Smooth muscle cell (in vitro differentiated cells): Measurements from ENCODE around the gene PTH1R. TPM values are rescaled to one million over a fixed set of nuclear protein-coding genes. Genes with fewer than 3 reads are reported as not detected.
A peak's percentile ranks its signal among the peaks of the same experiment; 100 is the strongest.

Experiments used
- DNase-seq: peaks from one replicate; lab custom pipeline; 2025; ENCODE audit not compliant: unreplicated experiment; lab: John Stamatoyannopoulos, UW
- H2AFZ ChIP-seq: fragments of 200-600 bp; sonication (generic); 2 replicates; pipeline ENCODE4 v1.6.0; 2016; ENCODE audit warnings: antibody characterized with exemption, low read depth, mild to moderate bottlenecking
- H3F3A ChIP-seq: fragments of 200-600 bp; sonication (generic); 2 replicates; pipeline ENCODE4 v1.6.0; 2017; ENCODE audit warnings: antibody characterized with exemption, low read depth
- H3K27ac ChIP-seq: fragments of 200-600 bp; sonication (generic); 2 replicates; pipeline ENCODE4 v1.5.1; 2016; ENCODE audit warnings: low read depth, mild to moderate bottlenecking
- H3K27me3 ChIP-seq: fragments of 200-600 bp; sonication (generic); 2 replicates; pipeline ENCODE4 v1.6.1; 2016; ENCODE audit warnings: low read depth, mild to moderate bottlenecking
- H3K36me3 ChIP-seq: fragments of 200-600 bp; sonication (generic); 2 replicates; pipeline ENCODE4 v1.5.1; 2016; ENCODE audit warnings: low read depth
- H3K4me1 ChIP-seq: fragments of 200-600 bp; sonication (generic); 2 replicates; pipeline ENCODE4 v1.5.1; 2016; ENCODE audit warnings: low read depth
- H3K4me2 ChIP-seq: fragments of 200-600 bp; sonication (generic); 2 replicates; pipeline ENCODE4 v1.6.0; 2016; ENCODE audit warnings: mild to moderate bottlenecking
- H3K4me3 ChIP-seq: fragments of 200-600 bp; sonication (generic); 2 replicates; pipeline ENCODE4 v1.5.1; 2016; ENCODE audit warnings: mild to moderate bottlenecking
- H3K79me2 ChIP-seq: fragments of 200-600 bp; sonication (generic); 2 replicates; pipeline ENCODE4 v1.6.0; 2016; ENCODE audit warnings: low read depth, mild to moderate bottlenecking
- H3K9ac ChIP-seq: fragments of 200-600 bp; sonication (generic); 2 replicates; pipeline ENCODE4 v1.6.0; 2016; ENCODE audit warnings: low read depth
- H3K9me3 ChIP-seq: fragments of 200-600 bp; sonication (generic); replicated peaks from 2 replicates; pipeline ENCODE4 v1.5.1; 2016; ENCODE audit warnings: low read depth
- H4K20me1 ChIP-seq: fragments of 200-600 bp; sonication (generic); 2 replicates; pipeline ENCODE4 v1.6.0; 2016; ENCODE audit warnings: low read depth
- CTCF ChIP-seq: fragments of 200-600 bp; sonication (generic); IDR thresholded peaks from 2 replicates; pipeline ENCODE4 v1.5.1; 2017; ENCODE audit warnings: borderline replicate concordance, mild to moderate bottlenecking, antibody characterized with exemption; ENCODE audit not compliant: insufficient read depth, poor library complexity, severe bottlenecking
- WGBS: methylation state at CpG from one replicate; pipeline ENCODE4 v1.1.7; 2016; ENCODE audit warnings: low lambda C conversion rate; 5-methylcytosine and 5-hydroxymethylcytosine counted together
- polyA plus RNA-seq: library from polyadenylated mRNA; unstranded; fragments of >200 nt; fragmentation: Nextera tagmentation; extraction: Ambion mirVana; gene quantifications from 2 replicates; pipeline ENCODE4 v1.2.1, GENCODE V29; 2016
- total RNA-seq: library from RNA; depleted of rRNA; stranded (reverse); fragments of >200 nt; gene quantifications from 2 replicates; pipeline ENCODE4 v1.2.3, GENCODE V29; 2014

Gene PTH1R
- 15.4 and 17.7 TPM in 2 replicates for total RNA-seq
- 39.2 and 50.6 TPM in 2 replicates for polyA plus RNA-seq

DNA sequence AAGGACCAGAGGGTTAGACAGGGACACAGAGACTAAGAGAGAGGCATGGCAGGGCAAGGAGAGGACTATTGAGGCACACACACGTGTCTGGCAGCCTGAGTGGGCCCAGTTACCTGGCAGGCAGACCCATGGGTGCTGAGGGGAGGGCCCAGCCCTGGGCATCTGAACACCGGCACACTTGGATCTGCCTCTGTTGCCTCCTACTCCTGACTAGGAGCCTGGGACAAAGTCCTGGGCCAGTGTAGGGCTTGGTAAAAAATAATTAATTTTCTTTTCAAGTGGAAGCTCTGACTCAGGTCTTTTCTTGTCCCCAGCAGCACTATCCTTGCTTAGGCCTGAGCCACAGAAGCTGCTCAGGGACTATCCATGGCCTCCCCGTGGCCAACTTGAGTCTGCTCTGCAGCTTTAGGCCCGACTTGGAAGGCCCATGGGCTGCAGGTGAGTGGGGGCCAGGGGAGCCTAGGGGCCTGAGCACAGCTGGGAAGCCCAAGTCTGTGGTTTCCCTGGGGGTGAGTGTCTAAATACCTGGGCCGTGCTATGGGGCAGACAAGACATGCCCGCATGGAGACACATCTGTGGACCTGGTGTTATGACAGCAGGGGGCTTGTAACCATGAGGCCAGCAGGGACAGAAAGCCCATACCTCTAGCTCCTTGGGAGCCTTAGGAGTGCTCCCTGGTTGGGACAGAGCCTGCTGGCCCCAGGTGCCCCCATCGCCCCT is at the start of gene PTH1R:
Gene PTH1R, plus strand, starts transcription at position 316 of the 720 bp plus-strand sequence. CDS start 5,839 bp downstream, outside the sequence.
- Histone ChIP-seq H4K20me1 (no peaks in the 10 kb centered on the region), H3K9me3 (no peaks in the 10 kb centered on the region), H3K4me2 (peak within 1 kb of the TSS; percentile 47), H3K27ac (no peak within 1 kb of the TSS), H3K36me3 (no peaks in the 10 kb centered on the region), H2AFZ (no peak within 1 kb of the TSS), H3K79me2 (no peaks in the 10 kb centered on the region), H3K9ac (no peak within 1 kb of the TSS), H3F3A (no peaks in the 10 kb centered on the region), H3K4me1 (peaks cover 16% of the 10 kb centered on the region), H3K27me3 (no peaks in the 10 kb centered on the region), H3K4me3 (no peak within 1 kb of the TSS)
- no peak for DNase-seq
- 89% methylated on average over 7 of the region's 7 CpGs for WGBS
- no peak for TF ChIP-seq CTCF

- no peak for TF ChIP-seq CTCF
- 89% methylated on average over 4 of the region's 4 CpGs for whole genome bisulfite sequencing
- H3K79me2 ChIP-seq = no peaks in the 10 kb centered on the region
Observed at GRCh38 chr3:46829699-46830208, 47.8 kb upstream of the PTH1R start.

GRCh38 chr3:46830801-46831200 is 46.7 kb upstream of the PTH1R start:
- Histone ChIP-seq H3K4me1 (no peaks in the 10 kb centered on the region), H3K9ac (no peak overlapping the region), H3K27me3 (no peaks in the 10 kb centered on the region), H4K20me1 (no peaks in the 10 kb centered on the region), H3K36me3 (no peaks in the 10 kb centered on the region), H3F3A (no peaks in the 10 kb centered on the region), H3K4me2 (no peak overlapping the region), H3K79me2 (no peaks in the 10 kb centered on the region), H2AFZ (no peak overlapping the region), H3K4me3 (no peak overlapping the region), H3K27ac (no peak overlapping the region), H3K9me3 (no peaks in the 10 kb centered on the region)
- no peak for TF ChIP-seq CTCF
- no peak for DNase-seq
- 79% methylated on average over 2 of the region's 2 CpGs for WGBS

More at GRCh38 chr3:46829699-46830208, 47.8 kb upstream of the PTH1R start:
- no peaks in the 10 kb centered on the region for H3K9me3 ChIP-seq
- peaks cover 2% of the 10 kb centered on the region for H3K4me1 ChIP-seq
- H3K9ac ChIP-seq = no peak overlapping the region
- no peak overlapping the region for H3K4me2 ChIP-seq
- H3K27me3 ChIP-seq = no peaks in the 10 kb centered on the region
- no peak overlapping the region for H3K4me3 ChIP-seq
- no peak for DNase-seq
- no peaks in the 10 kb centered on the region for H4K20me1 ChIP-seq
- H3F3A ChIP-seq = no peaks in the 10 kb centered on the region
- no peak overlapping the region for H3K27ac ChIP-seq
- H2AFZ ChIP-seq = no peak overlapping the region
- no peaks in the 10 kb centered on the region for H3K36me3 ChIP-seq

DNA sequence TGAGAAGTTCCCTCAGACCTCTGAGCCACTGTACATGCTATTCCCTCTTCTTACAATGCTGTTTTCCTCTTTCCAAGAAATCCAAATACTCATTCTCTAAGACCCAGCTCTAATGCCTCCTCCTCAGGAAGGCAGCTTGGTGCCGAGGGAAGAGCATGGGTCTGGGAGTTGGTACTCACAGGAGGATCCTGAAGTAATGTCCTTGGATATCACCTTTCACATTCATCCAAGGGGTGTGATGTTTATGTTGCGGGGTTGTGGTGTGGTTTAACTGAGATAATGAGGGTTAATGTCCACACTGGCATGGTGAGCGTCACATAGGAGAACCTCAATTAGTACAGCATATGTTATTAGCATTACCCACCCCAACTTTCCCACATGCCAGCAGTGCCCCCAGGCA is 46.2 kb upstream of the PTH1R start:
- DNase-seq = no peak
- no peaks in the 10 kb centered on the region for H3K4me1 ChIP-seq
- no peak overlapping the region for H3K9ac ChIP-seq
- H3K27me3 ChIP-seq = no peaks in the 10 kb centered on the region
- no peak overlapping the region for H3K4me3 ChIP-seq
- H3F3A ChIP-seq = no peaks in the 10 kb centered on the region
- no peak overlapping the region for H2AFZ ChIP-seq
- H4K20me1 ChIP-seq = no peaks in the 10 kb centered on the region
- WGBS = 86% methylated on average over 3 of the region's 3 CpGs
- H3K9me3 ChIP-seq = no peaks in the 10 kb centered on the region
- TF ChIP-seq CTCF = no peak
- no peak overlapping the region for H3K27ac ChIP-seq
- H3K79me2 ChIP-seq = no peaks in the 10 kb centered on the region
- no peak overlapping the region for H3K4me2 ChIP-seq
- H3K36me3 ChIP-seq = no peaks in the 10 kb centered on the region
